ENCODE measurements around the gene BCAR3.

Gene BCAR3

GRCh38 chr1:93692983-93693591 is 11.4 kb upstream of the BCAR3 start:
- Histone ChIP-seq H3K4me3 (ENCODE audit: low read depth, low read length) (no peak overlapping the region), H3K36me3 (ENCODE audit: control insufficient read depth in 2 of 2, insufficient read depth in 1 of 2, low read length in 2 of 2) (no peaks in the 10 kb centered on the region)
- CTCF ChIA-PET: interaction anchor here (1.9 kb wide), 1 partner anchor 121 kb away, joined by 7 read pairs; no protein-coding TSS in a partner anchor

GRCh38 chr1:93692451-93692861 is 10.8 kb upstream of the BCAR3 start:
- no peaks in the 10 kb centered on the region for H3K36me3 ChIP-seq (ENCODE audit: control insufficient read depth in 2 of 2, insufficient read depth in 1 of 2, low read length in 2 of 2)
- H3K9me3 ChIP-seq (ENCODE audit: control insufficient read depth, insufficient read depth, low read depth, low read length): no peaks in the 10 kb centered on the region
- no peak overlapping the region for H3K27ac ChIP-seq (ENCODE audit: extremely low read depth, low read depth, low read length)
- no peak for TF ChIP-seq ZNF600 (tag by site-specific recombination; IDR thresholded peaks at IDR 0.05)
- TF ChIP-seq ZFHX2 (tag by site-specific recombination; conservative IDR thresholded peaks at IDR 0.05): peak; percentile 43; the same call in 1 of the 2 replicates
- ChIA-PET CTCF (interaction anchor here (1.9 kb wide), 1 partner anchor 122 kb away, joined by 7 read pairs; no protein-coding TSS in a partner anchor), POLR2A (no interaction called here)
- no peak overlapping the region for H3K4me3 ChIP-seq (ENCODE audit: low read depth, low read length)
- 0 out of 2 replicates have a peak, but pooled peaks cover 4% of the 10 kb centered on the region for H3K4me1 ChIP-seq (ENCODE audit: control insufficient read depth, insufficient read depth, low read length)

More at GRCh38 chr1:93692983-93693591, 11.4 kb upstream of the BCAR3 start:
- peak; percentile 70 for TF ChIP-seq ZIC2 (tag by site-specific recombination; IDR thresholded peaks at IDR 0.05)
- TF ChIP-seq GLIS2 (tag by site-specific recombination; IDR thresholded peaks at IDR 0.05): 0 out of 2 replicates have a peak, but pooled peaks have one; percentile 13
- TF ChIP-seq ZSCAN18 (tag by site-specific recombination; IDR thresholded peaks at IDR 0.05): no peak
- no peak for TF ChIP-seq PBX3 (CRISPR knock-in tag; IDR thresholded peaks at IDR 0.05)
- no peak for TF ChIP-seq ZNF10 (tag by site-specific recombination; IDR thresholded peaks at IDR 0.05)
- TF ChIP-seq RBAK (tag by site-specific recombination; IDR thresholded peaks at IDR 0.05): peak; percentile 85; the same call in 1 of the 2 replicates
- Histone ChIP-seq H3K4me1 (ENCODE audit: control insufficient read depth, insufficient read depth, low read length) (0 out of 2 replicates have a peak, but pooled peaks cover 4% of the 10 kb centered on the region), H3K9me3 (ENCODE audit: control insufficient read depth, insufficient read depth, low read depth, low read length) (no peaks in the 10 kb centered on the region), H3K27ac (ENCODE audit: extremely low read depth, low read depth, low read length) (no peak overlapping the region)
- POLR2A ChIA-PET: no interaction called here

GRCh38 chr1:93692026-93692425 is 10.4 kb upstream of the BCAR3 start:
- Histone ChIP-seq H3K9me3 (ENCODE audit: control insufficient read depth, insufficient read depth, low read depth, low read length) (no peaks in the 10 kb centered on the region), H3K27ac (ENCODE audit: extremely low read depth, low read depth, low read length) (no peak overlapping the region), H3K4me3 (ENCODE audit: low read depth, low read length) (no peak overlapping the region), H3K36me3 (ENCODE audit: control insufficient read depth in 2 of 2, insufficient read depth in 1 of 2, low read length in 2 of 2) (no peaks in the 10 kb centered on the region), H3K4me1 (ENCODE audit: control insufficient read depth, insufficient read depth, low read length) (0 out of 2 replicates have a peak, but pooled peaks cover 4% of the 10 kb centered on the region)
- TF ChIP-seq ZBTB8A (tag by site-specific recombination; IDR thresholded peaks at IDR 0.05): no peak
- no peak for TF ChIP-seq ZNF701 (tag by site-specific recombination; IDR thresholded peaks at IDR 0.05)
- no peak for TF ChIP-seq ZBTB7A (tag by site-specific recombination; IDR thresholded peaks at IDR 0.05; ENCODE audit: low read depth)
- TF ChIP-seq ZNF24 (tag by site-specific recombination; IDR thresholded peaks at IDR 0.05): no peak
- no peak for TF ChIP-seq ZSCAN18 (tag by site-specific recombination; IDR thresholded peaks at IDR 0.05)
- ChIA-PET CTCF (interaction anchor here (0.7 to 1.9 kb wide), 2 partner anchors 23 to 122 kb away, joined by 4 to 7 read pairs; no protein-coding TSS in a partner anchor), POLR2A (no interaction called here)
